ENCODE measurements around the gene LAPTM5.

Gene LAPTM5

DNA sequence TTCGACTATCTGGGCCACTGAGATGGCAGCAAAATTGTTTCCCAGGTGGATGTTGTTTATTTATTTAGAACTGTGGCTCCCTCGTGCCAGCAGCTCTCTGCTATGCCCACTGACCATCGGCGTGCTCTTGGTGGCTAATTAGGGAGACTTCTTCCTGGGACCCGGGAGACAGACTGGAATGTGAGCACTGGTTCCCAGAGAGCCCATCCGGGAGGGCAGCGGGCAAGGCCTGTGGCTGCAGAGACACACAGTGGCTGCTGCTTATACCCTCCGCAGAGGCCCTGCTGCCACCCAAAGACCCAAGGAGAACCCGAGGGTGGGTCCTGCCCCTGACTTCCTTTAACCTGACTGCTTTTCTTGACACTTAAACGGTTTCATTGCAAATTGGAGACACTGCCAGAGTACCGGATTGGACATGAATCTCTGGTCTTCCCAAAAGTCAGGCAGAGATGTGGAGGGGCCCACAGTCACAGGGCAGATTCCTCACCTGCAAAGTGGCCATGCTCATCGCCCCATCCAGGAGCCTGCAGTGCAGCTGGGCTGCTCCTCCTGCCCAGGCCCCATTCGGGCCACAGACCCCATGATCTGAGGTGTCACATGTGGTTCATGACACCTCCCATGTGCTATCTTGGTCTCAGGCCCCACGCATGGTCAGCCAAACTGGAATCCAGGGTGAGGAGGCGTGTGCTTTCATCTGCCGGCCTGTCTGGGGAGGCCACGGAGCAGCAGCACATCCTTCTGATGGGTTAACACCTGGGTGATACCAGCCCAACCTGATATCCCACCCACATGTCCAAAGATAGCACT, 28.5 kb downstream of the LAPTM5 start:
- no peak for DNase-seq (ENCODE audit: low spot score)

- no peak for DNase-seq (ENCODE audit: low spot score)
Observed at GRCh38 chr1:30728340-30728739, 29.2 kb downstream of the LAPTM5 start.

DNA sequence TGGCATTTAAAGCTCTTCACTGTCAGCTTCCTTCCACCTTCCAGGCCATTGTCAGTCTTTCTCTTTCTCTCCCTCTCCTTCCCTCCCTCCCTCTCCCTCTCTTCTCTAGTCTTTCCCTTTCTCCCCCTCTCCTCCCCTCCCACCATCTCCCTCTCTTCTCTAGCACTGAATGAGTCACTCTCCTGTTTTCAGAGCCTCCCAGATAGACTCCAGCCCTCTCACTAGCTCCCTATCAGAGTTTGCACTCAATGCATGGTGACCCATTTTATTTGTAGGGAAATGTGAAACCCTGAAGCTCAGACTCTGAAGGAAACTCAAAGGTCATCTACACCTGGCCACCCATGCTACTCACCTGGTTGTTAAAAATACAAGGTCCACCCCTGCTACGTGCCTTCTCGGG, 29.8 kb downstream of the LAPTM5 start:
- peak; percentile 53 for DNase-seq (ENCODE audit: low spot score)

GRCh38 chr1:30726773-30727684, 30.5 kb downstream of the LAPTM5 start:
- DNase-seq (ENCODE audit: low spot score), result no peak

- DNase-seq (ENCODE audit: low spot score), result no peak
Observed at GRCh38 chr1:30726236-30726635, 31.3 kb downstream of the LAPTM5 start.

- DNase-seq (ENCODE audit: low spot score), result no peak
Observed at GRCh38 chr1:30725450-30726095, 32.0 kb downstream of the LAPTM5 start.

- DNase-seq (ENCODE audit: low spot score), result no peak
Observed at GRCh38 chr1:30724655-30725421, 32.7 kb downstream of the LAPTM5 start.

- no peak for DNase-seq (ENCODE audit: low spot score)
Observed at GRCh38 chr1:30724175-30724574, 33.4 kb downstream of the LAPTM5 start.

GRCh38 chr1:30723331-30723755, 34.2 kb downstream of the LAPTM5 start, which contains the start of gene MATN1:
MATN1 (minus strand) TSS chr1:30723585; CDS start chr1:30723551, 34 bp downstream.
- no peak for DNase-seq (ENCODE audit: low spot score)

GRCh38 chr1:30721812-30722537, 35.6 kb downstream of the LAPTM5 start:
- peak; percentile 84 for DNase-seq (ENCODE audit: low spot score)

DNA sequence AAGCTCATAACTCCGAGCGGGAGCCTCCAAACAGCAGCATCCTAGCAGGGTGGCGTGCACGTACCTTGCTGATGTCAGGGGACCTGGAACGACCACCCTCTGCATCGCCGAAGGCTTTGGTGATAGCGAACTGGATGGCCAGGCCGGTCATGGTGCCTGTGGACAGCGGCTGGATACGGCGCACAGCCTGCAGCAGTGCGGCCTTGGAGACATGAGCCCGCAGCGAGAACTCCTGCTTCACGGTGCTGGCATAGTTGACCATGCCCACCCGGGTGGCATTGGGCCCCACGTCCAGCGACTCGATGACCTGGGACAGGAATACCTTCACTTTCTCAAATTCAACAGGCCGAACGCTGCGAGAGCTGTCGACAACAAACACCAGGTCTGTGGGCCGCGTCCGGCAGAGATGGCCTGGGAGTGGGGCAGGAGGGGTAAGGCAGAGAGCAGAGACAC, 36.2 kb downstream of the LAPTM5 start:
- DNase-seq (ENCODE audit: low spot score), result no peak

DNA sequence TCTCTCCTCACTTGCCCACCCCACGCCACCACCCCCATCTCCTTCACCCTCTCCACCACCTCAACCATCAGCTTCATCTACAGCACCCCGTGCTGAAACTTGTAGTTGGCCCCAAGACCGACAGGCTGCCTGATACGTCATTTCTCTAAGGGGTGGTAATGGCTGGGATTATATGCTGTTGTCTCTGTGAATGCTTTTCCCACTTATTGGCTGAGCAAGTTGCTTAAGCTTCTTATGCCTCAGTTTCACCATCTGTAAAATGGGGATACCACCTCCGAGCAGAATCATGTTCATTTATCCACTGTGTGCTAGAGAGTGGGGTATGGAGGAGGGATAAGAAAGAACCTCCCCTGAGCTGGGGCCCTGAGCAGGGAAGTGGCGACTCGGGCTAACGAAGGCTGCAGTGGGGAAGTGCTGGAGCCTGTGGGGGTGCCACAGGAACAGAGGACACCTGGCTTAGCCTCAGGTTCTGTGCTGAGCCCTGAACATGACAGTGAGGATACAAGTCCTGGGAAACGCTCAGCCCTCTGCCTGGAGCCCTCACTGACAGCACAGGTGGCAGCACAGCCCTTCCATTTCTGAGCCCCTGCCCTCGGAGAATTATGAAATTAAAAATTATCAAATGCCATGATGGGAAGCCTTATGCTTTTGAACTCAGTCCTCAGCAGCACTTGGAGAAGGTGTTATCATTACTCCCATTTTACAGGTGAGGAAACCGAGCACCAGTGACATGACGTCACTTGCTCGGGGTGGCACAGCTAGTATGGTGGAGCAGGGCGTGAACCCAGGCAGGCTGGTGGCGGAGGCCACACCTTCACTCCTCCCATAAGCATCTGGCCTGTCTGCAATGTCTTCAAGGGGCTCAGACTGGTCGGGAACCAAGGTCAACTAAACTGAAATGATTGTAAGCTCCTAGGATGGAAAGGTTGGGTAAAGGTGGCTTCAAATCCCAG, 37.0 kb downstream of the LAPTM5 start:
- DNase-seq (ENCODE audit: low spot score), result no peak

DNA sequence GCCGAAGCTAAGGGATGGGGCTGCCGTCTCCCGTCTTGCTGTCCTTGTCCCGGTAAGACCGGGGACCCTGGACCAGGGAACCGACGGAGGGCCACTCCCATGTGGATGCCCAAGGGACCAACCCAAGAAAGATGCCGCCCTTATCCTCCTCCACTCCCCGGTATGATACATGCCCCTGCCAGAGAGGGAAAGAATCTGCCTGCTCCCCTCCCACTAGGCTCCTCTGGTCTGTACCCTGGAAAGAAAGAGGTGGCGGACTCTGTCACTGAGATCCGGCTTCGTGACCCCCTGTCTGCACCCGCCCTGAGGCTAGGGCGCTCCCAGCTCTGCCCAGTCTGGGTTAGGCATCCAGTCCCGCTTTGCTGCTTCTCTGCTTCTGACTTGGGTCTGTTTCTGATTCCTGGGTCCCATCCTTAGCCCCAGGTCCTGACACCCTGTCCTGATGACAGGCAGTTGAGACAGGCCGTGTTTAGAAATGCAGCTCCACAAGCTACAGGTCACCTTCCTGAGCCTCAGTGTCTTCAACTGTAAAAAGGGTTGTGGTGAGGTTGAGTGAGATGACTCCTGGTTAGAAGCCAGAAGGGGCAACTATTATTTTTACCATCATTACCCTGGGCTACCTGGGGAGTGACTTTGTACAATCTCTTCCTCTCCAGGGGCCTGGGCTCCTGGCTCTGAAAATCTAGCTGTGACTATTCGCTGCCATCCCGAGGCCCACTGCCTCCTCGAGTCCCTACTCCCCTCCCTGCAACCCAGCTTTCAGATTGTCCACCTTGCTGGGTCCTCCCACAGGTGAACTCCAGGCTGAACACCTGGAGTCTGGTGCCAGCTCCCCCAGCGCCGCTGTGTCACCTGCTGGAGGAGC, 37.9 kb downstream of the LAPTM5 start:
- DNase-seq (ENCODE audit: low spot score), result peak; percentile 65

GRCh38 chr1:30718636-30719405, 38.8 kb downstream of the LAPTM5 start:
- DNase-seq (ENCODE audit: low spot score), result peak; percentile 97

- peak; percentile 97 for DNase-seq (ENCODE audit: low spot score)
Observed at GRCh38 chr1:30718091-30718635, 39.4 kb downstream of the LAPTM5 start.

GRCh38 chr1:30716646-30717045, 40.9 kb downstream of the LAPTM5 start:
- DNase-seq (ENCODE audit: low spot score), result no peak

GRCh38 chr1:30715886-30716285, 41.7 kb downstream of the LAPTM5 start:
- DNase-seq (ENCODE audit: low spot score), result no peak

DNA sequence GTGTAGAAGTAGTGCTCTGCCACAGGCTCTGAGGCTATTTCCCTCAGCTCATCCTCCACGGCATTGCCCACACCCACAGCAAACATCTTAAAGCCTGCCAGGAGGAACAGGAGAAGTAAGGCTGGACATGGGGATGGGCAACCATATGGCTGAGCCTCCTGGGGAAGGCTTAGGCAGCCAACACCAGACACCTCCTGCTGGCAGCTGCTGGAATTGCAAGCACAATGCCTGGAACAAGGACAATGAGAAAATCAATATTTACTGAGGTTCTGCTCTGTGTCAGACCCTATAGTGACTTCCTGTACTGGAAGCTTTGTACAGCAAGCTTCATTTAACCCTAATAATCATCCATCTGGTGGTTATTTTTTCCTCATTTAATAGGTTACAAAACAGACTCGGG, 42.4 kb downstream of the LAPTM5 start:
- no peak for DNase-seq (ENCODE audit: low spot score)
